Suprapubic skin (tissue), 4 donors: Measurements from ENCODE around the gene HMGB2. TPM values are rescaled to one million over a fixed set of nuclear protein-coding genes. Genes with fewer than 3 reads are reported as not detected.
A peak's percentile ranks its signal among the peaks of the same experiment; 100 is the strongest.

Experiments
- DNase-seq, 2 donors: peaks; one replicate each; pipeline ENCODE4 v3.0.0-alpha.2; 2019; ENCODE audit warnings: low spot score in 2 of 2
- H3K27ac ChIP-seq: fragments of 200-600 bp; sonication (generic); one replicate; pipeline ENCODE4 v1.5.1; 2019
- H3K27me3 ChIP-seq: fragments of 200-600 bp; sonication (generic); one replicate; pipeline ENCODE4 v1.5.1; 2019
- H3K36me3 ChIP-seq: fragments of 200-600 bp; sonication (generic); one replicate; pipeline ENCODE4 v1.5.1; 2019
- H3K4me1 ChIP-seq: fragments of 200-600 bp; sonication (generic); one replicate; pipeline ENCODE4 v1.5.1; 2019
- H3K4me3 ChIP-seq: fragments of 200-600 bp; sonication (generic); one replicate; pipeline ENCODE4 v1.5.1; 2019; ENCODE audit warnings: mild to moderate bottlenecking
- H3K9me3 ChIP-seq: fragments of 200-600 bp; sonication (generic); one replicate; pipeline ENCODE4 v1.5.1; 2019
- CTCF ChIP-seq, 2 donors: fragments of 200-600 bp in 1 of 2; fragments of 450-650 bp in 1 of 2; sonication (generic) in 1 of 2; IDR thresholded peaks; one replicate each; pipeline ENCODE4 v1.5.1; 2016 to 2019; ENCODE audit warnings: antibody characterized with exemption in 2 of 2, mild to moderate bottlenecking in 1 of 2, moderate library complexity in 1 of 2
- EP300 ChIP-seq: sonication (generic); formaldehyde crosslinking; IDR thresholded peaks from one replicate; pipeline ENCODE4 v1.6.1; 2017; ENCODE audit warnings: antibody characterized with exemption
- POLR2A ChIP-seq, 2 donors: fragments of 450-650 bp; IDR thresholded peaks; one replicate each; pipeline ENCODE4 v1.6.1; 2017; ENCODE audit warnings: antibody characterized with exemption in 2 of 2, mild to moderate bottlenecking in 2 of 2, moderate library complexity in 2 of 2
- POLR2AphosphoS5 ChIP-seq, 3 donors: sonication (generic); formaldehyde crosslinking; IDR thresholded peaks; one replicate each; pipeline ENCODE4 v1.6.1; 2017; ENCODE audit warnings: antibody characterized with exemption in 3 of 3
- WGBS: methylation state at CpG from one replicate; pipeline ENCODE4 v1.1.5; 2018; 5-methylcytosine and 5-hydroxymethylcytosine counted together
- total RNA-seq, 4 donors: library from RNA; depleted of rRNA; stranded (reverse); fragments of >200 nt; gene quantifications; one replicate each; pipeline ENCODE4 v1.1.0, GENCODE V29; 2016

Gene HMGB2
- total RNA-seq, 4 donors from 2014 or later: 28.8 to 76.5 (median 34.2) TPM

GRCh38 chr4:173301518-173302201, 32.5 kb downstream of the HMGB2 start:
- 35% methylated on average over 5 of the region's 5 CpGs for WGBS

GRCh38 chr4:173294444-173294843, 39.7 kb downstream of the HMGB2 start:
- no peaks in the 10 kb centered on the region for H3K36me3 ChIP-seq
- no peak overlapping the region for H3K4me3 ChIP-seq
- no peak for TF ChIP-seq CTCF (IDR thresholded peaks at IDR 0.05)
- TF ChIP-seq EP300: no peak
- TF ChIP-seq POLR2AphosphoS5 (IDR thresholded peaks at IDR 0.05): no peak
- no peak for TF ChIP-seq POLR2A (IDR thresholded peaks at IDR 0.05)
- no peak overlapping the region for H3K27ac ChIP-seq
- H3K4me1 ChIP-seq: no peaks in the 10 kb centered on the region
- no peaks in the 10 kb centered on the region for H3K9me3 ChIP-seq
- DNase-seq: no peak
- WGBS: 68% methylated on average over 1 of the region's 1 CpG
- H3K27me3 ChIP-seq: no peaks in the 10 kb centered on the region

More at GRCh38 chr4:173301518-173302201, 32.5 kb downstream of the HMGB2 start:
- H3K27me3 ChIP-seq: no peaks in the 10 kb centered on the region
- no peaks in the 10 kb centered on the region for H3K9me3 ChIP-seq
- no peaks in the 10 kb centered on the region for H3K4me1 ChIP-seq
- no peak overlapping the region for H3K27ac ChIP-seq
- H3K4me3 ChIP-seq: no peak overlapping the region
- TF ChIP-seq POLR2AphosphoS5 (IDR thresholded peaks at IDR 0.05) (no peak), POLR2A (IDR thresholded peaks at IDR 0.05) (no peak), CTCF (IDR thresholded peaks at IDR 0.05) (peak; percentile 24 to 50)
- no peak for DNase-seq
- no peaks in the 10 kb centered on the region for H3K36me3 ChIP-seq

- Histone ChIP-seq H3K4me3 (no peak overlapping the region), H3K4me1 (no peaks in the 10 kb centered on the region), H3K36me3 (no peaks in the 10 kb centered on the region), H3K27me3 (no peaks in the 10 kb centered on the region), H3K27ac (no peak overlapping the region), H3K9me3 (no peaks in the 10 kb centered on the region)
- WGBS: 86% methylated on average over 7 of the region's 7 CpGs
- no peak for DNase-seq
- TF ChIP-seq EP300 (no peak), CTCF (IDR thresholded peaks at IDR 0.05) (no peak), POLR2AphosphoS5 (IDR thresholded peaks at IDR 0.05) (no peak), POLR2A (IDR thresholded peaks at IDR 0.05) (no peak)
These were observed 40.5 kb downstream of the HMGB2 start for GRCh38 chr4:173293663-173294062.

GRCh38 chr4:173291899-173292298, 42.3 kb downstream of the HMGB2 start:
- Histone ChIP-seq H3K4me3 (no peak overlapping the region), H3K4me1 (no peaks in the 10 kb centered on the region), H3K27me3 (no peaks in the 10 kb centered on the region), H3K36me3 (no peaks in the 10 kb centered on the region), H3K9me3 (peaks cover 4% of the 10 kb centered on the region), H3K27ac (no peak overlapping the region)
- DNase-seq: no peak
- 97% methylated on average over 5 of the region's 5 CpGs for WGBS
- TF ChIP-seq POLR2A (IDR thresholded peaks at IDR 0.05): no peak
- TF ChIP-seq EP300: no peak
- TF ChIP-seq CTCF (IDR thresholded peaks at IDR 0.05): no peak
- no peak for TF ChIP-seq POLR2AphosphoS5 (IDR thresholded peaks at IDR 0.05)

GRCh38 chr4:173289353-173289727, 44.8 kb downstream of the HMGB2 start:
- H3K4me1 ChIP-seq: no peaks in the 10 kb centered on the region
- peaks cover 8% of the 10 kb centered on the region for H3K9me3 ChIP-seq
- DNase-seq: no peak
- TF ChIP-seq CTCF (IDR thresholded peaks at IDR 0.05): no peak
- TF ChIP-seq POLR2A (IDR thresholded peaks at IDR 0.05): no peak
- no peak for TF ChIP-seq POLR2AphosphoS5 (IDR thresholded peaks at IDR 0.05)
- no peak for TF ChIP-seq EP300
- H3K27me3 ChIP-seq: no peaks in the 10 kb centered on the region
- 58% methylated on average over 4 of the region's 4 CpGs for WGBS
- no peak overlapping the region for H3K27ac ChIP-seq
- no peaks in the 10 kb centered on the region for H3K36me3 ChIP-seq
- no peak overlapping the region for H3K4me3 ChIP-seq
